Osteocyte (in vitro differentiated cells): ENCODE measurements around the gene OTUB2. TPM values are rescaled to one million over a fixed set of nuclear protein-coding genes. Genes with fewer than 3 reads are reported as not detected.

Experiments
- DNase-seq: peaks from one replicate; pipeline ENCODE4 v3.0.0; 2021; ENCODE audit warnings: mixed read lengths; ENCODE audit not compliant: unreplicated experiment; ENCODE audit errors: extremely low spot score
- H3K27ac Mint-ChIP-seq: one replicate; pipeline ENCODE4 v1.8.0; 2021; ENCODE audit warnings: mild to moderate bottlenecking, mixed read lengths; ENCODE audit not compliant: unreplicated experiment
- H3K27me3 Mint-ChIP-seq: one replicate; pipeline ENCODE4 v1.8.0; 2021; ENCODE audit warnings: mixed read lengths; ENCODE audit not compliant: unreplicated experiment
- H3K36me3 Mint-ChIP-seq: one replicate; pipeline ENCODE4 v1.8.0; 2021; ENCODE audit warnings: mixed read lengths; ENCODE audit not compliant: unreplicated experiment
- H3K4me1 Mint-ChIP-seq: one replicate; pipeline ENCODE4 v1.8.0; 2021; ENCODE audit warnings: mixed read lengths; ENCODE audit not compliant: unreplicated experiment
- H3K4me3 Mint-ChIP-seq: one replicate; pipeline ENCODE4 v1.8.0; 2021; ENCODE audit warnings: mild to moderate bottlenecking, moderate library complexity, mixed read lengths; ENCODE audit not compliant: unreplicated experiment
- H3K9me3 Mint-ChIP-seq: one replicate; pipeline ENCODE4 v1.8.0; 2021; ENCODE audit warnings: mixed read lengths; ENCODE audit not compliant: unreplicated experiment
- total RNA-seq: library from RNA; stranded (reverse); gene quantifications from 2 replicates; pipeline ENCODE4 v1.2.1, GENCODE V29; 2021
- TF ChIP-seq, protein P1 (sequence below): fragments of 200-600 bp; sonication (generic); IDR thresholded peaks from 2 replicates; pipeline ENCODE4 v1.5.0; 2021; ENCODE audit warnings: antibody characterized with exemption, mild to moderate bottlenecking, moderate library complexity

Gene OTUB2
- total RNA-seq, 1 donor from 2014 or later = 1.3 TPM

DNA sequence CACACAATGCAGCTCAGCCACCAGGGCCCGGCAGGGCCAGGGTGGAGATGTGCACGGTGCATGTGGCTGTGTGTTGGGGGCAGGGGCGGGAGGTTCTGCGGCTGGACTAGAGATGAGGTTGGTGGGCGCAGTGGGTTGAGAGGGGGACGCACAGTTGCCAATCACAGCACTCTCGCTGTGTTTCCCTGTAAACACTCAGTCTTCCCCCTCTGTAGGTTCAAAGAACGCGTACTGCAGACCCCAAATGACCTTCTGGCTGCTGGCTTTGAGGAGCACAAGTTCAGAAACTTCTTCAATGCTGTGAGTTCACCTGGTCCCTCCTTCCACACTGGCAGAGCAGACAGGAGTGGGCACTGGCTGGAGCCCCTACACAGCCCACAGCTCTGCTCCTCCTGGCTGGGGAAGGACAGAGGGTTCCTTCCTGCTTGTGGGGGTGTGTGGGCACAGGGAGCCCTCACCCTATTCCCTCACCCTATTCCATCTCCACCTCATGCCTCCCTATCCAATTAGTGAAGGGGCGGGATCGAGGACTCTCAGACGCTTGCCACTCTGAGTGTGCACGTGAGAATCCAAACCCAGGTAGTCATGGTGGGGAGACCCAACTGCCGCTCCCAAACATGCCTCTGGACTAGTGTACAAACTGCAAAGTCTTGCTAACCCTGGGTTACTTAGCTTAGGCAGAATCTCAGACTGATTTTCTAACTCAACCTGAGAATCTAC is 17.8 kb downstream of the OTUB2 start:
- H3K27me3 Mint-ChIP-seq = no peaks in the 10 kb centered on the region
- no peaks in the 10 kb centered on the region for H3K4me1 Mint-ChIP-seq
- TF ChIP-seq, protein P1, sequence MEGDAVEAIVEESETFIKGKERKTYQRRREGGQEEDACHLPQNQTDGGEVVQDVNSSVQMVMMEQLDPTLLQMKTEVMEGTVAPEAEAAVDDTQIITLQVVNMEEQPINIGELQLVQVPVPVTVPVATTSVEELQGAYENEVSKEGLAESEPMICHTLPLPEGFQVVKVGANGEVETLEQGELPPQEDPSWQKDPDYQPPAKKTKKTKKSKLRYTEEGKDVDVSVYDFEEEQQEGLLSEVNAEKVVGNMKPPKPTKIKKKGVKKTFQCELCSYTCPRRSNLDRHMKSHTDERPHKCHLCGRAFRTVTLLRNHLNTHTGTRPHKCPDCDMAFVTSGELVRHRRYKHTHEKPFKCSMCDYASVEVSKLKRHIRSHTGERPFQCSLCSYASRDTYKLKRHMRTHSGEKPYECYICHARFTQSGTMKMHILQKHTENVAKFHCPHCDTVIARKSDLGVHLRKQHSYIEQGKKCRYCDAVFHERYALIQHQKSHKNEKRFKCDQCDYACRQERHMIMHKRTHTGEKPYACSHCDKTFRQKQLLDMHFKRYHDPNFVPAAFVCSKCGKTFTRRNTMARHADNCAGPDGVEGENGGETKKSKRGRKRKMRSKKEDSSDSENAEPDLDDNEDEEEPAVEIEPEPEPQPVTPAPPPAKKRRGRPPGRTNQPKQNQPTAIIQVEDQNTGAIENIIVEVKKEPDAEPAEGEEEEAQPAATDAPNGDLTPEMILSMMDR = no peak
- peaks cover 15% of the 10 kb centered on the region for H3K36me3 Mint-ChIP-seq
- no peaks in the 10 kb centered on the region for H3K9me3 Mint-ChIP-seq
- H3K27ac Mint-ChIP-seq = no peak overlapping the region
- H3K4me3 Mint-ChIP-seq = no peak overlapping the region
- no peak for DNase-seq

GRCh38 chr14:94044476-94045091 is 18.4 kb downstream of the OTUB2 start:
- DNase-seq = no peak
- H3K4me3 Mint-ChIP-seq = no peak overlapping the region
- TF ChIP-seq, protein P1 = no peak
- no peak overlapping the region for H3K27ac Mint-ChIP-seq
- no peaks in the 10 kb centered on the region for H3K27me3 Mint-ChIP-seq
- H3K36me3 Mint-ChIP-seq = peaks cover 15% of the 10 kb centered on the region
- no peaks in the 10 kb centered on the region for H3K9me3 Mint-ChIP-seq
- H3K4me1 Mint-ChIP-seq = no peaks in the 10 kb centered on the region

DNA sequence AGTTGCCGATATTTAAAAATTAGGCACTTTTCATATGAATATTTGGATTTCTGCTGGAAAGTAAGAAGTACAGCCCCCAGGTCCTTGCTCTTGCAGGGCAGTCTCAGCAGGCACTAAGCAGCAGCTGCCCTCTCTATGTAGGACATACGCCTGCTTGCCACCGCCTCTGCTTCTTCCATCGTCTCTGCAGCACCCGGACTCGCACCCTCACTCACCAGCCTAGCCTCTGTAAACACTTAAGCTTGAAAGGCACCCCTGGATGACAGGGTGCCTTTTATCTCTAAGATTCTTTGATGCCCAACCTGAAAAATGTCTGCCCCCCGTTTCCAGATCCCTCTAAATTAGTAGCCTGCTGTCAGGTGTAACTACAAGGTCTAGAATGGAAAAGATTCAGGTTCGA is 19.0 kb downstream of the OTUB2 start:
- Mint-ChIP-seq H3K4me3 (no peak overlapping the region), H3K9me3 (no peaks in the 10 kb centered on the region), H3K4me1 (no peaks in the 10 kb centered on the region), H3K27me3 (no peaks in the 10 kb centered on the region), H3K27ac (no peak overlapping the region), H3K36me3 (peaks cover 15% of the 10 kb centered on the region)
- DNase-seq = no peak
- TF ChIP-seq, protein P1 = no peak

DNA sequence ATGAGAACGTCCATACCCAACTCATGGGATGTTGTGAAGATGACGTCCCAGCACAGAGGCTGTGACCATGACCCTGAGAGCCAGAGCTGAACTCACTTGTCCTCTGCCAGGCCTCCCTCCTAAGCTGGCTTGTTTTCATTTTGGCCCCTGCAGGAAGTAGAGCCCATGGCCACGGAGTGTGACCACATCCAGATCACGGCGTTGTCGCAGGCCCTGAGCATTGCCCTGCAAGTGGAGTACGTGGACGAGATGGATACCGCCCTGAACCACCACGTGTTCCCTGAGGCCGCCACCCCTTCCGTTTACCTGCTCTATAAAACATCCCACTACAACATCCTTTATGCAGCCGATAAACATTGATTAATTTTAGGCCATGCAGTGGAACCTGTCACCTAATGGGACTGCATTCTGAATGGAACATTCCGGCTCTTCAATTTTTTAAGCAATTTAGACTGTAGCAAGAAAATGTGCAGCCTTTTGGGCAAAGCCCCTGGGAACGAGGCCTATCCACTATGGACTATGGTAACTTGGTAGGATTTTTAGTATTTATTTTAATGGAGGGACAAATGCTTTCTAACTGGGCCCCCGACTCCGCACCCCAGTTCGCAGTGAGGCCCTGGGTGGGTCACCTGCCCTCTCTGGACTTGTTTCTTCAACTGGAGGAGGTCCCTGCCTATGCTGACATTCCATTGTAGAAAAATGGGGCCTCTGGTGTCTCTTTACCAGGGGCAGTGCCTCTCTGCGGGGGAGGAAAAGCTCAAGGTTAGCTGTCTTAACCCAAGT is 19.6 kb downstream of the OTUB2 start:
- no peak overlapping the region for H3K4me3 Mint-ChIP-seq
- H3K36me3 Mint-ChIP-seq = peaks cover 16% of the 10 kb centered on the region
- H3K4me1 Mint-ChIP-seq = no peaks in the 10 kb centered on the region
- no peak for DNase-seq
- no peaks in the 10 kb centered on the region for H3K27me3 Mint-ChIP-seq
- TF ChIP-seq, protein P1 = no peak
- H3K9me3 Mint-ChIP-seq = no peaks in the 10 kb centered on the region
- no peak overlapping the region for H3K27ac Mint-ChIP-seq

GRCh38 chr14:94046696-94047250 is 20.6 kb downstream of the OTUB2 start:
- TF ChIP-seq, protein P1 = no peak
- H3K4me1 Mint-ChIP-seq = no peaks in the 10 kb centered on the region
- peaks cover 23% of the 10 kb centered on the region for H3K36me3 Mint-ChIP-seq

More at GRCh38 chr14:94046696-94047250, 20.6 kb downstream of the OTUB2 start:
- no peak for DNase-seq
- Mint-ChIP-seq H3K27ac (no peak overlapping the region), H3K9me3 (no peaks in the 10 kb centered on the region), H3K4me3 (no peak overlapping the region), H3K27me3 (no peaks in the 10 kb centered on the region)
